ENCODE results near the gene TSPAN31. TPM values are rescaled to one million over a fixed set of nuclear protein-coding genes. Genes with fewer than 3 reads are reported as not detected.

TSPAN31 gene
- total RNA-seq: 100 to 1,000 TPM in 1 of 3 donors, 10 to 100 TPM in 2; 55.5 to 107 (median 73.1) TPM

- H3K27ac ChIP-seq: peak within 1 kb of the TSS; percentile 99 to 100
- no peaks in the 10 kb centered on the region for H3K36me3 ChIP-seq
- TF ChIP-seq CTCF (IDR thresholded peaks at IDR 0.05) (peak; percentile 13 to 32 (median 23)), POLR2A (IDR thresholded peaks at IDR 0.05) (no peak), POLR2AphosphoS5 (IDR thresholded peaks at IDR 0.05) (peak; percentile 42 to 77 (median 69))
- no peaks in the 10 kb centered on the region for H3K9me3 ChIP-seq
- DNase-seq (ENCODE audit: low spot score in 2 of 2): peak; percentile 98
- peak within 1 kb of the TSS; percentile 86 to 87 (median 87) for H3K4me3 ChIP-seq
- H3K4me1 ChIP-seq: peaks cover 0 to 8% of the 10 kb centered on the region in 2 donors
- intact Hi-C loops (cut with DNase I; ENCODE audit: low total_unique reads): no loop called here
- H3K27me3 ChIP-seq: no peaks in the 10 kb centered on the region
Measured at GRCh38 chr12:57744777-57745484, at the start of gene TSPAN31. TSS of gene TSPAN31 (plus strand) at chr12:57745039. CDS start at chr12:57745155, 116 bp downstream.

- no peaks in the 10 kb centered on the region for H3K27me3 ChIP-seq
- no peaks in the 10 kb centered on the region for H3K9me3 ChIP-seq
- H3K4me3 ChIP-seq: no peak overlapping the region
- no peak for TF ChIP-seq POLR2AphosphoS5 (IDR thresholded peaks at IDR 0.05)
- TF ChIP-seq POLR2A (IDR thresholded peaks at IDR 0.05): no peak
- TF ChIP-seq CTCF (IDR thresholded peaks at IDR 0.05): no peak
- H3K4me1 ChIP-seq: no peaks in the 10 kb centered on the region
- intact Hi-C loops (cut with DNase I; ENCODE audit: low total_unique reads): no loop called here
- H3K36me3 ChIP-seq: no peaks in the 10 kb centered on the region
- no peak for DNase-seq (ENCODE audit: low spot score in 2 of 2)
- no peak overlapping the region for H3K27ac ChIP-seq
Measured at GRCh38 chr12:57695770-57696432, 48.9 kb upstream of the TSPAN31 start.

- DNase-seq (ENCODE audit: low spot score in 2 of 2): no peak
- H3K27me3 ChIP-seq: no peaks in the 10 kb centered on the region
- TF ChIP-seq POLR2A (IDR thresholded peaks at IDR 0.05): no peak
- no peak for TF ChIP-seq CTCF (IDR thresholded peaks at IDR 0.05)
- TF ChIP-seq POLR2AphosphoS5 (IDR thresholded peaks at IDR 0.05): no peak
- H3K4me1 ChIP-seq: no peaks in the 10 kb centered on the region
- H3K27ac ChIP-seq: no peak overlapping the region
- intact Hi-C loops (cut with DNase I; ENCODE audit: low total_unique reads): no loop called here
- no peaks in the 10 kb centered on the region for H3K36me3 ChIP-seq
- no peak overlapping the region for H3K4me3 ChIP-seq
- no peaks in the 10 kb centered on the region for H3K9me3 ChIP-seq
Measured at GRCh38 chr12:57697076-57697475, 47.8 kb upstream of the TSPAN31 start.

GRCh38 chr12:57698414-57698813, 46.4 kb upstream of the TSPAN31 start:
- intact Hi-C loops (cut with DNase I; ENCODE audit: low total_unique reads): no loop called here
- Histone ChIP-seq H3K4me3 (no peak overlapping the region), H3K27ac (no peak overlapping the region), H3K9me3 (no peaks in the 10 kb centered on the region), H3K4me1 (no peaks in the 10 kb centered on the region), H3K36me3 (peaks cover 3% of the 10 kb centered on the region), H3K27me3 (no peaks in the 10 kb centered on the region)
- DNase-seq (ENCODE audit: low spot score in 2 of 2): no peak
- TF ChIP-seq CTCF (IDR thresholded peaks at IDR 0.05) (no peak), POLR2AphosphoS5 (IDR thresholded peaks at IDR 0.05) (no peak), POLR2A (IDR thresholded peaks at IDR 0.05) (no peak)

- no peak overlapping the region for H3K27ac ChIP-seq
- TF ChIP-seq CTCF (IDR thresholded peaks at IDR 0.05): no peak
- TF ChIP-seq POLR2AphosphoS5 (IDR thresholded peaks at IDR 0.05): no peak
- TF ChIP-seq POLR2A (IDR thresholded peaks at IDR 0.05): no peak
- H3K27me3 ChIP-seq: no peaks in the 10 kb centered on the region
- H3K4me3 ChIP-seq: no peak overlapping the region
- no peaks in the 10 kb centered on the region for H3K4me1 ChIP-seq
- DNase-seq (ENCODE audit: low spot score in 2 of 2): no peak
- peaks cover 3% of the 10 kb centered on the region for H3K36me3 ChIP-seq
- intact Hi-C loops (cut with DNase I; ENCODE audit: low total_unique reads): no loop called here
- peaks cover 0 to 6% of the 10 kb centered on the region in 2 donors for H3K9me3 ChIP-seq
Measured at GRCh38 chr12:57700317-57700716, 44.5 kb upstream of the TSPAN31 start.
